Measurements from ENCODE around the gene APOC4.

DNA sequence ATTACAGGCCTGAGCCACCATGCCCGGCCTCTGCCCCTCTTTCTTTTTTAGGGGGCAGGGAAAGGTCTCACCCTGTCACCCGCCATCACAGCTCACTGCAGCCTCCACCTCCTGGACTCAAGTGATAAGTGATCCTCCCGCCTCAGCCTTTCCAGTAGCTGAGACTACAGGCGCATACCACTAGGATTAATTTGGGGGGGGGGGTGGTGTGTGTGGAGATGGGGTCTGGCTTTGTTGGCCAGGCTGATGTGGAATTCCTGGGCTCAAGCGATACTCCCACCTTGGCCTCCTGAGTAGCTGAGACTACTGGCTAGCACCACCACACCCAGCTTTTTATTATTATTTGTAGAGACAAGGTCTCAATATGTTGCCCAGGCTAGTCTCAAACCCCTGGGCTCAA lies 32.3 kb upstream of the APOC4 start:
- TF ChIP-seq, protein P1, sequence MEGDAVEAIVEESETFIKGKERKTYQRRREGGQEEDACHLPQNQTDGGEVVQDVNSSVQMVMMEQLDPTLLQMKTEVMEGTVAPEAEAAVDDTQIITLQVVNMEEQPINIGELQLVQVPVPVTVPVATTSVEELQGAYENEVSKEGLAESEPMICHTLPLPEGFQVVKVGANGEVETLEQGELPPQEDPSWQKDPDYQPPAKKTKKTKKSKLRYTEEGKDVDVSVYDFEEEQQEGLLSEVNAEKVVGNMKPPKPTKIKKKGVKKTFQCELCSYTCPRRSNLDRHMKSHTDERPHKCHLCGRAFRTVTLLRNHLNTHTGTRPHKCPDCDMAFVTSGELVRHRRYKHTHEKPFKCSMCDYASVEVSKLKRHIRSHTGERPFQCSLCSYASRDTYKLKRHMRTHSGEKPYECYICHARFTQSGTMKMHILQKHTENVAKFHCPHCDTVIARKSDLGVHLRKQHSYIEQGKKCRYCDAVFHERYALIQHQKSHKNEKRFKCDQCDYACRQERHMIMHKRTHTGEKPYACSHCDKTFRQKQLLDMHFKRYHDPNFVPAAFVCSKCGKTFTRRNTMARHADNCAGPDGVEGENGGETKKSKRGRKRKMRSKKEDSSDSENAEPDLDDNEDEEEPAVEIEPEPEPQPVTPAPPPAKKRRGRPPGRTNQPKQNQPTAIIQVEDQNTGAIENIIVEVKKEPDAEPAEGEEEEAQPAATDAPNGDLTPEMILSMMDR (IDR thresholded peaks at IDR 0.05; ENCODE audit: low read length), result no peak
- no peak for TF ChIP-seq EZH2phosphoT487 (IDR thresholded peaks at IDR 0.05; ENCODE audit: low read length)
